ENCODE measurements around the gene TMEM185B. TPM values are rescaled to one million over a fixed set of nuclear protein-coding genes. Genes with fewer than 3 reads are reported as not detected.
"Not testable (repeated sequence)": the region's sequence is repeated elsewhere in the genome, so short reads cannot be mapped to it uniquely, and the experiment has no call there.

The TMEM185B gene
- total RNA-seq, 2 experiments from 2014 or later: 17.7 to 19.0 TPM

DNA sequence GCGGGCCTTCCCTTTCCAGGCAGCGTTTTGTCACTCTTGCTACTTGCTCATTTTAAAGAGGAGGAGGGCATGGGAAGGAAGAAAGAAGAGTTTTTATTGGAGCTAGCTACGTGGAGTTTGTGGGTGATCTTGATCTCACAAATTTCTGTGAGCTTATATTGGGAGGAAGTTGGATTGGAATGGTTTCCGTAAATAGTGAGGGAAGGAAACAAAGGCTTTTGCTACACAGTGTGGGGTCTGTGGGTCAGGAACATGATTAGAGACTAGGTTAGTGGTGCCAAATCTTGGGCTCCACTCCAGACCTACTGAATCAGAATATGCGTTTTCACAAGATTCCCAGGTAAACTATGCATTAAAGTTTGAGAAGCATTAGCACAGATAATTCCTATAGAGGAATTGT lies 37.5 kb upstream of the TMEM185B start:
- no peak overlapping the region for H3K27ac Mint-ChIP-seq

DNA sequence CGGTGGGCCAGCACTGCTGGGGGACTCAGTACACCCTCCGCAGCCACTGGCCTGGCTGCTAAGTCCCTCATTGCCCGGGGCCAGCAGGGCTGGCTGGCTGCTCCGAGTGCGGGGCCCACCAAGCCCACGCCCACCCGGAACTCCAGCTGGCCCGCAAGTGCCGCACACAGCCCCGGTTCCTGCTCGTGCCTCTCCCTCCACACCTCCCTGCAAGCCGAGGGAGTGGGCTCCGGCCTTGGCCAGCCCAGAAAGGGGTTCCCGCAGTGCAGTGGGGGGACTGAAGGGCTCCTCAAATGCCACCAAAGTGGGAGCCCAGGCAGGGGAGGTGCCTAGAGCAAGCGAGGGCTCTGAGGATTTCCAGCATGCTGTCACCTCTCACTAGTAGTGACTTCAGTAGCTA lies 36.7 kb upstream of the TMEM185B start:
- H3K27me3 Mint-ChIP-seq; H3K9me3 Mint-ChIP-seq; H3K36me3 Mint-ChIP-seq (ENCODE audit: low read depth); DNase-seq; CTCF ChIA-PET; H3K27ac Mint-ChIP-seq; H3K4me3 Mint-ChIP-seq; H3K4me3 ChIP-seq (ENCODE audit: low read length); H3K27me3 ChIP-seq (ENCODE audit: control insufficient read depth in 1 of 2, insufficient read depth in 2 of 2, low read length in 2 of 2); H3K27ac ChIP-seq (ENCODE audit: low read depth in 1 of 2, low read length in 2 of 2); ATAC-seq (ENCODE audit: poor library complexity); POLR2A ChIA-PET; H3K36me3 ChIP-seq (ENCODE audit: insufficient read depth, low read length): not testable (repeated sequence)
- intact Hi-C loops (cut with DNase I, micrococcal nuclease): loop anchor here in 1 of 2 experiments (5.0 to 10.0 kb wide), 2 partner anchors 42 to 895 kb away; partner anchors contain the start of genes C2orf76 and DBI
- H3K9me3 ChIP-seq (ENCODE audit: control insufficient read depth in 1 of 2, insufficient read depth in 1 of 2, low read length in 2 of 2): peaks cover 6 to 10% of the 10 kb centered on the region in 2 experiments
- H3K4me1 Mint-ChIP-seq (ENCODE audit: low read depth): peaks cover 40% of the 10 kb centered on the region
- peaks cover 14% of the 10 kb centered on the region for H3K4me1 ChIP-seq (ENCODE audit: insufficient read depth, low read length)

More for the DNA sequence above, 37.5 kb upstream of the TMEM185B start:
- Mint-ChIP-seq H3K4me1 (ENCODE audit: low read depth) (peaks cover 39% of the 10 kb centered on the region), H3K9me3 (no peaks in the 10 kb centered on the region), H3K4me3 (no peak overlapping the region), H3K27me3 (no peaks in the 10 kb centered on the region), H3K36me3 (ENCODE audit: low read depth) (peaks cover 5% of the 10 kb centered on the region)
- ChIA-PET POLR2A (no interaction called here), CTCF (no interaction called here)
- no peaks in the 10 kb centered on the region for H3K36me3 ChIP-seq (ENCODE audit: insufficient read depth, low read length)
- H3K4me1 ChIP-seq (ENCODE audit: insufficient read depth, low read length): peaks cover 14% of the 10 kb centered on the region
- DNase-seq (no peak), ATAC-seq (ENCODE audit: poor library complexity) (no peak)
- no peak overlapping the region for H3K4me3 ChIP-seq (ENCODE audit: low read length)
- H3K27ac ChIP-seq (ENCODE audit: low read depth in 1 of 2, low read length in 2 of 2): no peak overlapping the region
- no peaks in the 10 kb centered on the region for H3K27me3 ChIP-seq (ENCODE audit: control insufficient read depth in 1 of 2, insufficient read depth in 2 of 2, low read length in 2 of 2)
- intact Hi-C loops (cut with DNase I, micrococcal nuclease): no loop called here
- TF ChIP-seq, protein P1, sequence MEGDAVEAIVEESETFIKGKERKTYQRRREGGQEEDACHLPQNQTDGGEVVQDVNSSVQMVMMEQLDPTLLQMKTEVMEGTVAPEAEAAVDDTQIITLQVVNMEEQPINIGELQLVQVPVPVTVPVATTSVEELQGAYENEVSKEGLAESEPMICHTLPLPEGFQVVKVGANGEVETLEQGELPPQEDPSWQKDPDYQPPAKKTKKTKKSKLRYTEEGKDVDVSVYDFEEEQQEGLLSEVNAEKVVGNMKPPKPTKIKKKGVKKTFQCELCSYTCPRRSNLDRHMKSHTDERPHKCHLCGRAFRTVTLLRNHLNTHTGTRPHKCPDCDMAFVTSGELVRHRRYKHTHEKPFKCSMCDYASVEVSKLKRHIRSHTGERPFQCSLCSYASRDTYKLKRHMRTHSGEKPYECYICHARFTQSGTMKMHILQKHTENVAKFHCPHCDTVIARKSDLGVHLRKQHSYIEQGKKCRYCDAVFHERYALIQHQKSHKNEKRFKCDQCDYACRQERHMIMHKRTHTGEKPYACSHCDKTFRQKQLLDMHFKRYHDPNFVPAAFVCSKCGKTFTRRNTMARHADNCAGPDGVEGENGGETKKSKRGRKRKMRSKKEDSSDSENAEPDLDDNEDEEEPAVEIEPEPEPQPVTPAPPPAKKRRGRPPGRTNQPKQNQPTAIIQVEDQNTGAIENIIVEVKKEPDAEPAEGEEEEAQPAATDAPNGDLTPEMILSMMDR (IDR thresholded peaks at IDR 0.05): no peak
- H3K9me3 ChIP-seq (ENCODE audit: control insufficient read depth in 1 of 2, insufficient read depth in 1 of 2, low read length in 2 of 2): peaks cover 6 to 10% of the 10 kb centered on the region in 2 experiments

DNA sequence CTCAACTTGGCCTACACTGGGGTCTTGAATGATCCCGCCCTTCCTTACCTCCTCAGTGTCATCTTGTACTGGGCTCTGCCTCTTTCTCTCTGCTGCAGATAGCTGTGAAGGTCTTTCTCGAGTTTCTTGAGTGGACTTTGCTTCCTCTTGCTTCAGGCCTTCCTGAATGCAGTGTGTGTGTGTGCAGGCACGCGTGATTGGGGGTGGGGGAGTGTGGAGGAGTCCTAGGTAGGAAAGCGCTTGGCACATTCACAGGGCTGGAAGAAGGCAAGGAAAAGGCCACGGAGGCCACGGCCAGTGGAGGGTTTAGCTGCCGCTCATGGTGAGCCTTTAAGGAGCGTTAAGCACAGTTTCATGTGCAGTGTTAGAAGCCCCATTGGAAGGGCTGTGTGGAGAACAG lies 35.0 kb upstream of the TMEM185B start:
- H3K36me3 ChIP-seq (ENCODE audit: insufficient read depth, low read length): no peaks in the 10 kb centered on the region
- TF ChIP-seq, protein P1 (IDR thresholded peaks at IDR 0.05): no peak
- no peak overlapping the region for H3K27ac ChIP-seq (ENCODE audit: low read depth in 1 of 2, low read length in 2 of 2)
- H3K4me3 ChIP-seq (ENCODE audit: low read length): no peak overlapping the region
- DNase-seq (no peak), ATAC-seq (ENCODE audit: poor library complexity) (no peak)
- H3K27me3 ChIP-seq (ENCODE audit: control insufficient read depth in 1 of 2, insufficient read depth in 2 of 2, low read length in 2 of 2): no peaks in the 10 kb centered on the region
- Mint-ChIP-seq H3K4me1 (ENCODE audit: low read depth) (peaks cover 51% of the 10 kb centered on the region), H3K36me3 (ENCODE audit: low read depth) (peaks cover 12% of the 10 kb centered on the region), H3K9me3 (no peaks in the 10 kb centered on the region), H3K4me3 (no peak overlapping the region), H3K27ac (no peak overlapping the region), H3K27me3 (no peaks in the 10 kb centered on the region)
- H3K9me3 ChIP-seq (ENCODE audit: control insufficient read depth in 1 of 2, insufficient read depth in 1 of 2, low read length in 2 of 2): peaks cover 6 to 10% of the 10 kb centered on the region in 2 experiments
- peaks cover 26% of the 10 kb centered on the region for H3K4me1 ChIP-seq (ENCODE audit: insufficient read depth, low read length)
- ChIA-PET CTCF (no interaction called here), POLR2A (interaction anchor here (1.2 kb wide), 1 partner anchor 55 kb away, joined by 3 read pairs; no protein-coding TSS in a partner anchor)
- intact Hi-C loops (cut with DNase I, micrococcal nuclease): loop anchor here in 1 of 2 experiments (5.0 to 10.0 kb wide), 2 partner anchors 44 to 893 kb away; partner anchors contain the start of genes C2orf76 and DBI

DNA sequence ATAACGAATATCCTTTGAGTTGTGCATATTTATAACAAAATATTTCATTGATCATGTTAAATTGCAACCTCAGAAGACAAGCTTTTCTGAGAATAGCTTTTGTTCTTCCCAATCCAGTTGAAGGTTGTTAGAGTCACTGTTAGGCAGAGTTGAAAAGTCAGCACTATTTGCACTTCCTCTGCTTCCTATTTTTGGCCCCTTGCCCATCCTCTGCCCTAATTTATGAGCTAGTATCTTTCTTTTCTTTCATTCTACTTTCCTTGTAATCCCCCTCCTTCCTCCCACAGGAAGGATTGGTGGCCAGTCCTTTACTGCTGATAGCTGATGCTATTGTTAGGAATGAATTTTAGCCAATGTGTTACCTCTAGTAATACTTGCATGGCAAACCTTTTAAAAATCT lies 34.3 kb upstream of the TMEM185B start:
- H3K4me1 ChIP-seq (ENCODE audit: insufficient read depth, low read length): peaks cover 28% of the 10 kb centered on the region
- CTCF ChIA-PET: interaction anchor here (0.6 kb wide), 1 partner anchor 324 kb away, joined by 3 read pairs; no protein-coding TSS in a partner anchor

More for the DNA sequence above, 34.3 kb upstream of the TMEM185B start:
- H3K27ac ChIP-seq (ENCODE audit: low read depth in 1 of 2, low read length in 2 of 2): no peak overlapping the region
- DNase-seq (no peak), ATAC-seq (ENCODE audit: poor library complexity) (no peak)
- Mint-ChIP-seq H3K27ac (no peak overlapping the region), H3K9me3 (no peaks in the 10 kb centered on the region), H3K36me3 (ENCODE audit: low read depth) (peaks cover 15% of the 10 kb centered on the region), H3K4me1 (ENCODE audit: low read depth) (peaks cover 52% of the 10 kb centered on the region), H3K4me3 (peak overlapping the region; percentile 39), H3K27me3 (no peaks in the 10 kb centered on the region)
- intact Hi-C loops (cut with DNase I, micrococcal nuclease): loop anchor here in 1 of 2 experiments (5.0 to 10.0 kb wide), 2 partner anchors 45 to 893 kb away; partner anchors contain the start of genes C2orf76 and DBI
- H3K4me3 ChIP-seq (ENCODE audit: low read length): no peak overlapping the region
- H3K27me3 ChIP-seq (ENCODE audit: control insufficient read depth in 1 of 2, insufficient read depth in 2 of 2, low read length in 2 of 2): no peaks in the 10 kb centered on the region
- H3K9me3 ChIP-seq (ENCODE audit: control insufficient read depth in 1 of 2, insufficient read depth in 1 of 2, low read length in 2 of 2): peaks cover 6 to 10% of the 10 kb centered on the region in 2 experiments
- POLR2A ChIA-PET: interaction anchor here (0.5 to 1.2 kb wide), 3 partner anchors 17 to 81 kb away, joined by 3 to 6 read pairs (median 3); no protein-coding TSS in a partner anchor
- TF ChIP-seq, protein P1 (IDR thresholded peaks at IDR 0.05): no peak
- H3K36me3 ChIP-seq (ENCODE audit: insufficient read depth, low read length): no peaks in the 10 kb centered on the region
